RWPE2 (cell line): ENCODE data around the gene SLC5A10.
A peak's percentile ranks its signal among the peaks of the same experiment; 100 is the strongest.

Source experiments
- ATAC-seq: fragments of 200-7000 bp; cut with Tn5 transposase; 3 replicates; pipeline ENCODE4 v1.9.1; 2021; ENCODE audit warnings: low read depth
- DNase-seq: peaks from one replicate; pipeline ENCODE4 v3.0.0-alpha.2; 2020; ENCODE audit warnings: low spot score
- H3K27ac ChIP-seq: fragments of 450-650 bp; 2 replicates; pipeline ENCODE4 v1.5.1; 2017; ENCODE audit warnings: mild to moderate bottlenecking; ENCODE audit not compliant: poor library complexity, severe bottlenecking
- H3K27me3 ChIP-seq: fragments of 250-450 bp; sonication (Bioruptor Pico); 2 replicates; pipeline ENCODE4 v1.5.1; 2021; ENCODE audit warnings: mild to moderate bottlenecking, moderate library complexity; ENCODE audit not compliant: insufficient read depth, poor library complexity, severe bottlenecking
- H3K36me3 ChIP-seq: fragments of 250-450 bp; sonication (Bioruptor Pico); 2 replicates; pipeline ENCODE4 v1.5.1; 2020; ENCODE audit warnings: low read depth, mild to moderate bottlenecking, moderate library complexity
- H3K4me1 ChIP-seq: fragments of 250-450 bp; sonication (Bioruptor Pico); 2 replicates; pipeline ENCODE4 v1.5.1; 2021; ENCODE audit warnings: mild to moderate bottlenecking, moderate library complexity; ENCODE audit not compliant: insufficient read depth, poor library complexity, severe bottlenecking
- H3K4me3 ChIP-seq: fragments of 250-450 bp; sonication (Bioruptor Pico); 2 replicates; pipeline ENCODE4 v1.5.1; 2021; ENCODE audit warnings: mild to moderate bottlenecking, moderate library complexity; ENCODE audit not compliant: severe bottlenecking
- H3K9me3 ChIP-seq: fragments of 250-450 bp; sonication (Bioruptor Pico); 2 replicates; pipeline ENCODE4 v1.5.1; 2021; ENCODE audit warnings: mild to moderate bottlenecking, moderate library complexity; ENCODE audit not compliant: severe bottlenecking
- TF ChIP-seq, protein P1 (sequence below): fragments of 450-650 bp; IDR thresholded peaks from one replicate; pipeline ENCODE4 v1.5.1; 2017; ENCODE audit warnings: mild to moderate bottlenecking, moderate library complexity; ENCODE audit not compliant: poor library complexity, severe bottlenecking

Gene SLC5A10

DNA sequence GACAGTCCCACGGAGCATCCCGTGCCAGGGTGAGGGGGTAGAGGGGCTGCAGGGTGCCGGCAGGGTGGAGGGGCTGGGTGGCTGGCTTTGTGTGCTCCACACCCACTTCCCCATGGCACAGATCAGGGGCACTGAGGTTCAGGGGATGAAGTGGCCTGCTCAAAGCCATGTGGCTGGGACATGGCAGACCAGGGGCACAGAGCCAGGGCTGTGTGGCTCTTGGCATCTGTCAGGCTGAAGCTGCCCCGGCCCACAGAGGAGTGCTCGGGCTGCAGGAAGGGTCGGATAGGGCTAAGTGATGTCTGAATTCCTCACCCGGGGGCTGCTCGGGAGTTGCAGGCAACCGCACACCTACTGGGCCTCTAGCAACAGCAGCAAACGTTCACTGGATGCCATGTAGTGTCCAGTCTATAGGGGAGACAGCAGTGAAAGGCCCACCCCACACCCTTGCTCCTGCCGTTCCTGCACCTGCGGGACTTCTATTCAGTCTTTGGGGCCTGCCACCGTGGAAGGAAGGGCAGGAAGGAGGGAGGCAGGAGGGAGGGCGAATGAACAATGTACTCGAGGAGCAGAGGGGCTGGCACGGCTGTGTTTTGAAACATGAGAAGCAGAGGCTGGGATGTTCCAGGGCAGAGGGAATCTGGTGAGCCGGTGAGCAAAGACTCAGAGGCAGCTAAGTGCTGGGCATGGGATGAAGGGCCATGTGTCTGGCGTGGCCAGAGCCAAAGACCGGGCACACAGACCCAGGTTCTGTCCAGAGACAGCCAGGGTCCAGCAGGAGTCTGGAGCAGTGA, 15.1 kb downstream of the SLC5A10 start:
- H3K4me3 ChIP-seq: no peak overlapping the region
- H3K9me3 ChIP-seq: no peaks in the 10 kb centered on the region
- H3K27ac ChIP-seq: peak overlapping the region; percentile 67
- H3K36me3 ChIP-seq: peaks cover 25% of the 10 kb centered on the region
- TF ChIP-seq, protein P1, sequence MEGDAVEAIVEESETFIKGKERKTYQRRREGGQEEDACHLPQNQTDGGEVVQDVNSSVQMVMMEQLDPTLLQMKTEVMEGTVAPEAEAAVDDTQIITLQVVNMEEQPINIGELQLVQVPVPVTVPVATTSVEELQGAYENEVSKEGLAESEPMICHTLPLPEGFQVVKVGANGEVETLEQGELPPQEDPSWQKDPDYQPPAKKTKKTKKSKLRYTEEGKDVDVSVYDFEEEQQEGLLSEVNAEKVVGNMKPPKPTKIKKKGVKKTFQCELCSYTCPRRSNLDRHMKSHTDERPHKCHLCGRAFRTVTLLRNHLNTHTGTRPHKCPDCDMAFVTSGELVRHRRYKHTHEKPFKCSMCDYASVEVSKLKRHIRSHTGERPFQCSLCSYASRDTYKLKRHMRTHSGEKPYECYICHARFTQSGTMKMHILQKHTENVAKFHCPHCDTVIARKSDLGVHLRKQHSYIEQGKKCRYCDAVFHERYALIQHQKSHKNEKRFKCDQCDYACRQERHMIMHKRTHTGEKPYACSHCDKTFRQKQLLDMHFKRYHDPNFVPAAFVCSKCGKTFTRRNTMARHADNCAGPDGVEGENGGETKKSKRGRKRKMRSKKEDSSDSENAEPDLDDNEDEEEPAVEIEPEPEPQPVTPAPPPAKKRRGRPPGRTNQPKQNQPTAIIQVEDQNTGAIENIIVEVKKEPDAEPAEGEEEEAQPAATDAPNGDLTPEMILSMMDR: no peak
- H3K4me1 ChIP-seq: peaks cover 29% of the 10 kb centered on the region
- no peaks in the 10 kb centered on the region for H3K27me3 ChIP-seq
- ATAC-seq (0 out of 3 replicates have a peak, but pooled peaks have one; percentile 8), DNase-seq (no peak)

DNA sequence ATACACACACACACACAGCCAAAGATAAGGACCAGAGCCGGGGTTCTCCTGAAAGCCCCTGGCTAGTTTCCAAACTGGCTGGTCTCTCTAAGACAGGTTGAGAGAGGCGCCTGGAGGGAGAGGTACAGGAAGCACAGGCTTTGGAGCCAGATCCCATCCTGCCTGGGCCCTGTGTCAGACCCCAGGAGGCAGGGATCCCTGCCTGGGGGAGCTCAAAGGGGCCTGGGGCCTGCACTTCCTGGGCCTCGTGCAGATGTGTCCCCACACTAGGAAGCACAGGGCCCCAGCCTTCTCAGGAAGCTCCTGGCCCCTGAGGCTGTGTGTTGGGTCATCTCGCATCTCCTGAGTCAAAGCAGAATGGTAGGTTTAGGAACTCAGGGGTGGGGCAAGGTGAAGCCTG, 16.0 kb downstream of the SLC5A10 start:
- Histone ChIP-seq H3K9me3 (no peaks in the 10 kb centered on the region), H3K27ac (peak overlapping the region; percentile 67), H3K4me1 (peaks cover 29% of the 10 kb centered on the region), H3K27me3 (no peaks in the 10 kb centered on the region), H3K4me3 (no peak overlapping the region), H3K36me3 (peaks cover 26% of the 10 kb centered on the region)
- TF ChIP-seq, protein P1: no peak
- peak; percentile 69 for ATAC-seq
- no peak for DNase-seq

DNA sequence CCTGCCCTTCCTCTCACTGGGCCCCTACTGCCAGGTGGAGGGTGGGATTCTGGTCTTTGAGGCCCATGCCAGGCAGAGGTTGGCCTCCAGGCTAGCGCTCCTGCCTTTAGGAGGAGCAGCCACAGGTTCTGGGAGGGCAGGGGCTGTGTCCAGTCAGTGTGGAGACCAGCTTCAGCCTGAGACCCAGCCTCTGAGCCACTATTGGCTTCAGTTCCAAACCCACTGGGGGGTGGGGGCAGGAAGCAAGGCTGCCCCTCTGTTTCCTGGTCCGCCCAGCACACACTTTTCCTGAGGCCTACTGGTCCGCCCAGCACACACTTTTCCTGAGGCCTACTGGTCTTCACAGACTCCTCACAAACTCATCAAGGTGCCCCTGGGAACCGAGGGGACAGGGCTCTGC, 16.4 kb downstream of the SLC5A10 start:
- Histone ChIP-seq H3K27ac (peak overlapping the region; percentile 67), H3K9me3 (no peaks in the 10 kb centered on the region), H3K4me1 (peaks cover 29% of the 10 kb centered on the region), H3K27me3 (no peaks in the 10 kb centered on the region), H3K36me3 (peaks cover 30% of the 10 kb centered on the region), H3K4me3 (no peak overlapping the region)
- peak; percentile 5; the same call in 1 of the 3 replicates for ATAC-seq
- no peak for DNase-seq
- TF ChIP-seq, protein P1: no peak

DNA sequence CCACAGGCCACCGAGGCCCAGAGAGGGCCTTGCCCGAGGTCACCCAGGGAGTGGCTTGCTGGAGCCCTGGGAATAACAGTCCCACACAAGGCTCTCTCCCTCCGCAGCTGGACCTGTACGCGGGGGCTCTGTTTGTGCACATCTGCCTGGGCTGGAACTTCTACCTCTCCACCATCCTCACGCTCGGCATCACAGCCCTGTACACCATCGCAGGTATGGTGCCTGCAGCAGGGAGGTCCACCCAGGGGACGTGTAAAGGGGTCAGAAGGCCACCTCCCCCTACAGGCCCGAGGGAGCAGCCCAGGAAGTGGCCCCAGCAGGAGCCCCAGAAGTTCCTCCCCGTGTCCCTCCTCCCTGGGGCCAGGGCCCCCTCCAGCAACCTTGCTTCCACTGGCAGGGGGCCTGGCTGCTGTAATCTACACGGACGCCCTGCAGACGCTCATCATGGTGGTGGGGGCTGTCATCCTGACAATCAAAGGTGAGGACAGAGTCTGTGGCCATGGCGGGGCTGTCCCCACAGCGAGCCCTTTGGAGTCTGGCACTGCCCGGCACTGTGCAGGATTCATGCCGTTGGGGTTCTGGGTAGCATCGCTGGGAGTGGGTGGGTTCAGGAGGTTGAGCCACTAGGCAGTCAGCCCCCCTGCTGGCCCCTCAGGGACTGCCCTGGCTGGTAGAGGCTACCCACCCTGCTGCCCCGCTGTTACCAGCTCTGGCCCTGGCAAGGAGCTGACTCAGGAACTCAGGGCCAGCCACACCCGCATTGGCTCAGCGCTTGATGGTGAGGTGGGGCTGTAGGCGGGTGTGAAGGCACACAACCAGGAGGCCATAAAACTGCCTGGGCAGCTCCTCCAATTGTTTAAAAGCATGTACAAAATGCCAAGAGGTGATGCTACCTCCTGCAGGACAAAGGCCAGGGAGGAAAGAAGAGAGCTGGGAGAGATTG, 17.3 kb downstream of the SLC5A10 start:
- Histone ChIP-seq H3K36me3 (peaks cover 34% of the 10 kb centered on the region), H3K4me1 (peaks cover 29% of the 10 kb centered on the region), H3K27me3 (no peaks in the 10 kb centered on the region), H3K4me3 (no peak overlapping the region), H3K9me3 (no peaks in the 10 kb centered on the region), H3K27ac (peak overlapping the region; percentile 67)
- peak; percentile 81 for ATAC-seq
- TF ChIP-seq, protein P1: no peak
- DNase-seq: no peak
